ENCODE results near the gene BRF1. TPM values are rescaled to one million over a fixed set of nuclear protein-coding genes. Genes with fewer than 3 reads are reported as not detected.

The BRF1 gene
- total and polyA plus RNA-seq, 9 donors, result 20.4 to 47.3 (median 37.1) TPM

GRCh38 chr14:105273062-105273461 is 27.7 kb downstream of the BRF1 start:
- Histone ChIP-seq H3K4me1 (ENCODE audit: insufficient read depth) (no peaks in the 10 kb centered on the region), H3K9me3 (no peaks in the 10 kb centered on the region), H3K27me3 (no peaks in the 10 kb centered on the region), H3K36me3 (no peaks in the 10 kb centered on the region), H3K27ac (no peak overlapping the region), H3K4me3 (no peak overlapping the region)
- intact Hi-C loops (cut with DNase I), result no loop called here
- DNase-seq, result no peak
- no peak for TF ChIP-seq EP300 (IDR thresholded peaks at IDR 0.05)
- TF ChIP-seq, protein P1, sequence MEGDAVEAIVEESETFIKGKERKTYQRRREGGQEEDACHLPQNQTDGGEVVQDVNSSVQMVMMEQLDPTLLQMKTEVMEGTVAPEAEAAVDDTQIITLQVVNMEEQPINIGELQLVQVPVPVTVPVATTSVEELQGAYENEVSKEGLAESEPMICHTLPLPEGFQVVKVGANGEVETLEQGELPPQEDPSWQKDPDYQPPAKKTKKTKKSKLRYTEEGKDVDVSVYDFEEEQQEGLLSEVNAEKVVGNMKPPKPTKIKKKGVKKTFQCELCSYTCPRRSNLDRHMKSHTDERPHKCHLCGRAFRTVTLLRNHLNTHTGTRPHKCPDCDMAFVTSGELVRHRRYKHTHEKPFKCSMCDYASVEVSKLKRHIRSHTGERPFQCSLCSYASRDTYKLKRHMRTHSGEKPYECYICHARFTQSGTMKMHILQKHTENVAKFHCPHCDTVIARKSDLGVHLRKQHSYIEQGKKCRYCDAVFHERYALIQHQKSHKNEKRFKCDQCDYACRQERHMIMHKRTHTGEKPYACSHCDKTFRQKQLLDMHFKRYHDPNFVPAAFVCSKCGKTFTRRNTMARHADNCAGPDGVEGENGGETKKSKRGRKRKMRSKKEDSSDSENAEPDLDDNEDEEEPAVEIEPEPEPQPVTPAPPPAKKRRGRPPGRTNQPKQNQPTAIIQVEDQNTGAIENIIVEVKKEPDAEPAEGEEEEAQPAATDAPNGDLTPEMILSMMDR (IDR thresholded peaks at IDR 0.05), result no peak
- 93 to 95% (median 95%) methylated on average over 12 of the region's 12 CpGs for WGBS, 3 donors

DNA sequence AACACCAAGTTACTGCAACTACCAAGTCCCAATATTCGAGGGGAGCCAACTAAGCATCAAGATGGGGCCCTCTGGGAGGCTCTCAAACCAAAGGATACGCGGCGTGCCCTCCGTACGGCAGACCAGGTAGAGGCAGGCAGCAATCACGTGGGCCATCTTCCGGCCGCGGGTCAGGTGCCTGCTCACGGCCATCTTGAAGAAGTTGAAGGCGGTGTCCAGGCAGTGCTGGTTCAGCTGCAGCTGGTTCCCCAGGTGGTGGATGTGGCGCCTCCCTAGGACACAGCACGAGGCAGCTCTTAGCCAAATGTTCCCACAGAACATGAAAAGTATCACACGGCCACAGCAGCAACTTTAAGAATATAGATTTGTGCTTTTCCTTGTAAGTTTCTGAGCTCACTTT is 28.2 kb downstream of the BRF1 start:
- WGBS, 3 donors, result 81 to 93% (median 90%) methylated on average over 15 of the region's 15 CpGs
- no peak for DNase-seq

DNA sequence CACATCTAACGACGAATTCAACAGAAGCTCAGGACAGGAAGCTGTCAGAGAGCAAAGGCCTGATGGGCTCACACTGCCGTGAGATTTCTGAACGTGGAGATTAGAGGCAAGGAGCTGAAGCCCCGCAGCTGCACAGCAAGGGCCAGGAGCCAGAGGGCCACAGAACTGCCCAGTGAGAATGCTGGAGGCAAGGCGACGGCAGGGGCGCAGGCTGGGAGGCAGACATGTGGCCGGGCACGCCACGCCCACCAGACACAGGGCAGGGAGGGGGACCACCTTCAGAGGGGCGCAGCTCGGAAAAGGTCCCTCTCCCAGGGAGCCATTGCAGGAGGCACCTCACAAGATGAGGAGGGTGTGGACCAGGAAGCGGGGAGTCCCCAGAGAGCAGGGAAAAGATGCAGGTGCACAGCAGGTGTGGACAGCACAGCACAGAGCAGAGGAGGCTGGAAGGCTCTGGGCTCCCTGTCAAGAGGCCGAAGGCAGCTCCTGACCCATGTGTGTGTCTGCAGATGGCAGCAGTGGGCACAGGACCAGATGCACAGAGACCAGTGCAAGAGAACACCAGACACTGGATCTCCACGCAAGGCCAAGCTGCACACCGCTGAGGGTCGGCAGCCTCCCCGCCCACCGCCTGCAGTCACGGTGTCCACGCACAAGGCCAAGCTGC is 29.4 kb downstream of the BRF1 start:
- H3K4me3 ChIP-seq, result no peak overlapping the region
- DNase-seq, result no peak
- no peaks in the 10 kb centered on the region for H3K27me3 ChIP-seq
- TF ChIP-seq, protein P1 (IDR thresholded peaks at IDR 0.05), result no peak
- TF ChIP-seq EP300 (IDR thresholded peaks at IDR 0.05) (no peak), POLR2A (IDR thresholded peaks at IDR 0.05) (no peak)
- no peaks in the 10 kb centered on the region for H3K36me3 ChIP-seq
- no peaks in the 10 kb centered on the region for H3K4me1 ChIP-seq (ENCODE audit: insufficient read depth)
- intact Hi-C loops (cut with DNase I), result no loop called here
- no peaks in the 10 kb centered on the region for H3K9me3 ChIP-seq
- WGBS, 3 donors, result 87 to 88% (median 88%) methylated on average over 21 to 22 of the region's 22 CpGs
- H3K27ac ChIP-seq, result no peak overlapping the region

More for the DNA sequence above, 28.2 kb downstream of the BRF1 start:
- Histone ChIP-seq H3K27me3 (no peaks in the 10 kb centered on the region), H3K4me3 (no peak overlapping the region), H3K4me1 (ENCODE audit: insufficient read depth) (no peaks in the 10 kb centered on the region), H3K36me3 (no peaks in the 10 kb centered on the region), H3K9me3 (no peaks in the 10 kb centered on the region), H3K27ac (no peak overlapping the region)
- TF ChIP-seq POLR2A (IDR thresholded peaks at IDR 0.05), result no peak
- no peak for TF ChIP-seq EP300 (IDR thresholded peaks at IDR 0.05)
- TF ChIP-seq, protein P1 (IDR thresholded peaks at IDR 0.05), result no peak
- intact Hi-C loops (cut with DNase I), result no loop called here

DNA sequence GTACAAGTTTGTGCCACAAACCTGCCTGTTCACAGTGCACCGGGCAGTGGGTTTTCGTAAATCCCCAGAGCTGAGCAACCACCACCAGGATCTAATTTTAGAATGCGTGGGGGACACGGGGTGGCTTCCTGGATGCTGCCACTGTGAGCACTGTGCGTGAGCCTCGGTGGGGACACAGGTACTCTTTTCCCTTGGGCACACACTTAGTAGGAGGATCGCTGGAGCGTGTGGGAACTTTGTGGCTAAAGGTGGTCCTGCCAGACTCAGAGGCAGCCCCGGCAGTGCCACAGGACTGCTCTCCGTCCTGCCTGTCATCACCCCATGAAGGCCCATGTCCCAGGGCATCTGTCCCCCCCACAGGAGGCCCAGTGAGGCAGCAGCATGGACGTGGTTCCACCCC is 31.4 kb downstream of the BRF1 start:
- H3K4me3 ChIP-seq, result no peak overlapping the region
- no peak for TF ChIP-seq POLR2A (IDR thresholded peaks at IDR 0.05)
- no peak for TF ChIP-seq EP300 (IDR thresholded peaks at IDR 0.05)
- TF ChIP-seq, protein P1 (IDR thresholded peaks at IDR 0.05), result no peak
- no peak overlapping the region for H3K27ac ChIP-seq
- 83 to 88% (median 86%) methylated on average over 11 of the region's 11 CpGs for WGBS, 3 donors
- no peaks in the 10 kb centered on the region for H3K36me3 ChIP-seq
- DNase-seq, result no peak
- H3K9me3 ChIP-seq, result no peaks in the 10 kb centered on the region
- no peaks in the 10 kb centered on the region for H3K27me3 ChIP-seq
- intact Hi-C loops (cut with DNase I), result loop anchor here in 1 of 4 donors (10.0 kb wide), 1 partner anchor 175 kb away; no protein-coding TSS in a partner anchor
- H3K4me1 ChIP-seq (ENCODE audit: insufficient read depth), result no peaks in the 10 kb centered on the region

Data from ovary (tissue), 9 donors.